HG02642 (cell line): ENCODE data around the gene CSAG3.
"Not testable (repeated sequence)": the region's sequence is repeated elsewhere in the genome, so short reads cannot be mapped to it uniquely, and the experiment has no call there.

Source experiments
- ATAC-seq: cut with Tn5 transposase; IDR thresholded peaks from one replicate; pipeline ENCODE4 v1.9.1; 2021; ENCODE audit warnings: mild to moderate bottlenecking; ENCODE audit not compliant: unreplicated experiment, poor library complexity

The CSAG3 gene

GRCh38 chrX:152758918-152759317, at the start of gene CSAG3:
TSS of gene CSAG3 (plus strand) at chrX:152759218.
- not testable (repeated sequence) for ATAC-seq

DNA sequence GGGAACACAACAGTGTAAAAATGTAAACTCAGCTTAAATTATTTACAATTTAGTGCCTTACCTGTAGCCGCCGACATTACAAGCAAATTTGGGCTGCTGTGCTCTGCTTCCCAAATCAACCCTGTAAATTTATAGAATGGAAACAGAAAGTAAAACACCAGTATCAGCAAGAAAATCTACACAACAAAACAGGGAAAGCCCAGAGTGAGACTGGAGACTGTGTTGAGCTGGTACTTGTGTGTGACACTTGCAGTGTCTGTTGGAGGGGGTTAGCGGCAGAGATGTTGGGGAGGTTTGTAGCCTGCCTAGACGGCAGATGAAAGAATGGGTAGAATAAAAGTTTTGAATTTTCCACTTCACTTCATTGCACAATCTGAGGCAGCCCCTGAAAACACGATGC, 45.8 kb upstream of the CSAG3 start:
- ATAC-seq = not testable (repeated sequence)

- ATAC-seq = not testable (repeated sequence)
Measured at GRCh38 chrX:152713815-152714787, 44.9 kb upstream of the CSAG3 start, which contains the start of gene MAGEA2B. TSS of gene MAGEA2B (plus strand) at chrX:152714628. CDS start at chrX:152717107, 2,479 bp downstream.

DNA sequence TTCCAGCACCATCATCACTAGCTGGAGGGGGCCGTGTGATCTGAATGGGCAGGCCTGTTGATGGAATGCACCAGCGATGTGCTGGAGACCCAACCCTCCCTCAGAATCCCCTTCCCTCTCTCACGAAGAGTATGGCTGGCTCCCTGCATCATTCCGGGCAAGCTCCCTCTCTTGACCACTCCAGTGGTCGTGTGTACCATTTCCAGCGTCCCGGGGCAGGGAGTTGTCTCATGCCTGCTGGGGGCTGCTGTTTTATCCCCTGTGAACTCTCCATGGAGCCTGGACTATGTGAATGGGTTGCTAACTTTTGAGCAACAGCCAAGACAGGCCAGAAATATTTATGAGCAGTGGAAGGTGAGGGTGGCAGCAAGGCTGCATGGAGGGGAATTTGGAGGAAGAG, 33.6 kb upstream of the CSAG3 start:
- no peak for ATAC-seq

DNA sequence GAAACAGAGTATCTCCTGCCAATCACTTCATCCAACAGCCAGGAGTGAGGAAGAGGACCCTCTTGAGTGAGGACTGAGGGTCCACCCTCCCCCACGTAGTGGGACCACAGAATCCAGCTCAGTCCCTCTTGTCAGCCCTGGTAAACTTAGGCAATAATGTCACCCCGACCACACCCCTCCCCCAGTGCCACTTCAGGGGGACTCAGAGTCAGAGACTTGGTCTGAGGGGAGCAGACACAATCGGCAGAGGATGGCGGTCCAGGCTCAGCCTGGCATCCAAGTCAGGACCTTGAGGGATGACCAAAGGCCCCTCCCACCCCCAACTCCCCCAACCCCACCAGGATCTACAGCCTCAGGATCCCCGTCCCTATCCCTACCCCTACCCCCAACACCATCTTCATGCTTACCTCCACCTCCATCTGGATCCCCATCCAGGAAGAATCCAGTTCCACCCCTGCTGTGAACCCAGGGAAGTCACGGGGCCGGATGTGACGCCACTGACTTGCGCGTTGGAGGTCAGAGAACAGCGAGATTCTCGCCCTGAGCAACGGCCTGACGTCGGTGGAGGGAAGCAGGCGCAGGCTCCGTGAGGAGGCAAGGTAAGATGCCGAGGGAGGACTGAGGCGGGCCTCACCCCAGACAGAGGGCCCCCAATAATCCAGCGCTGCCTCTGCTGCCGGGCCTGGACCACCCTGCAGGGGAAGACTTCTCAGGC, 25.6 kb upstream of the CSAG3 start, which contains the start of the genes CSAG1 and MAGEA12:
Gene CSAG1 (minus strand): TSS at position 461 of the 715 bp plus-strand sequence. CDS start 1,261 bp downstream, outside the sequence.
Gene MAGEA12 (plus strand): TSS at position 497 of the 715 bp plus-strand sequence. CDS start 2,405 bp downstream, outside the sequence.
- ATAC-seq = no peak

DNA sequence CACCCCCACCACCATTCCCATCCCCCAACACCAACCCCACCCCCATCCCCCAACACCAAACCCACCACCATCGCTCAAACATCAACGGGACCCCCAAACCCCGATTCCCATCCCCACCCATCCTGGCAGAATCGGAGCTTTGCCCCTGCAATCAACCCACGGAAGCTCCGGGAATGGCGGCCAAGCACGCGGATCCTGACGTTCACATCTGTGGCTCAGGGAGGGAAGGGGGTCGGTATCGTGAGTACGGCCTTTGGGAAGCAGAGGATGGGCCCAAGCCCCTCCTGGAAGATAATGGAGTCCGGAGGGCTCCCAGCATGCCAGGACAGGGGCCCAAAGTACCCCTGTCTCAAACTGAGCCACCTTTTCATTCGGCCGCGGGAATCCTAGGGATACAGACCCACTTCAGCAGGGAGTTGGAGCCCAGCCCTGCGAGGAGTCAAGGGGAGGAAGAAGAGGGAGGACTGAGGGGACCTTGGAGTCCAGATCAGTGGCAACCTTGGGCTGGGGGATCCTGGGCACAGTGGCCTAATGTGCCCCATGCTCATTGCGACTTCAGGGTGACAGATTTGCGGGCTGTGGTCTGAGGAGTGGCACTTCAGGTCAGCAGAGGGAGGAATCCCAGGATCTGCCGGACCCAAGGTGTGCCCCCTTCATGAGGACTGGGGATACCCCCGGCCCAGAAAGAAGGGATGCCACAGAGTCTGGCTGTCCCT, 24.7 kb upstream of the CSAG3 start:
- ATAC-seq = not testable (repeated sequence)

DNA sequence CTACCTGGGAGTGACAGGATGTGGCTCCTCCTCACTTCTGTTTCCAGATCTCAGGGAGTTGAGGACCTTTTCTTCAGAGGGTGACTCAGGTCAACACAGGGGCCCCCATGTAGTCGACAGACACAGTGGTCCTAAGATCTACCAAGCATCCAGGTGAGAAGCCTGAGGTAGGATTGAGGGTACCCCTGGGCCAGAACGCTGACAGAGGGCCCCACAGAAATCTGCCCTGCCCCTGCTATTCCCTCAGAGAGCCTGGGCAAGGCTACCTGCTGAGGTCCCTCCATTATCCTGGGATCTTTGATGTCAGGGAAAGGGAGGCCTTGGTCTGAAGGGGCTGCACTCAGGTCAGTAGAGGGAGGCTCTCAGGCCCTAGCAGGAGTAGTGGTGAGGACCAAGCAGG, 23.9 kb upstream of the CSAG3 start:
- no peak for ATAC-seq

- ATAC-seq = no peak
Measured at GRCh38 chrX:152735860-152736511, 23.0 kb upstream of the CSAG3 start.

GRCh38 chrX:152736528-152736927, 22.5 kb upstream of the CSAG3 start:
- ATAC-seq = not testable (repeated sequence)

- ATAC-seq = no peak
Measured at GRCh38 chrX:152738560-152738959, 20.5 kb upstream of the CSAG3 start.

DNA sequence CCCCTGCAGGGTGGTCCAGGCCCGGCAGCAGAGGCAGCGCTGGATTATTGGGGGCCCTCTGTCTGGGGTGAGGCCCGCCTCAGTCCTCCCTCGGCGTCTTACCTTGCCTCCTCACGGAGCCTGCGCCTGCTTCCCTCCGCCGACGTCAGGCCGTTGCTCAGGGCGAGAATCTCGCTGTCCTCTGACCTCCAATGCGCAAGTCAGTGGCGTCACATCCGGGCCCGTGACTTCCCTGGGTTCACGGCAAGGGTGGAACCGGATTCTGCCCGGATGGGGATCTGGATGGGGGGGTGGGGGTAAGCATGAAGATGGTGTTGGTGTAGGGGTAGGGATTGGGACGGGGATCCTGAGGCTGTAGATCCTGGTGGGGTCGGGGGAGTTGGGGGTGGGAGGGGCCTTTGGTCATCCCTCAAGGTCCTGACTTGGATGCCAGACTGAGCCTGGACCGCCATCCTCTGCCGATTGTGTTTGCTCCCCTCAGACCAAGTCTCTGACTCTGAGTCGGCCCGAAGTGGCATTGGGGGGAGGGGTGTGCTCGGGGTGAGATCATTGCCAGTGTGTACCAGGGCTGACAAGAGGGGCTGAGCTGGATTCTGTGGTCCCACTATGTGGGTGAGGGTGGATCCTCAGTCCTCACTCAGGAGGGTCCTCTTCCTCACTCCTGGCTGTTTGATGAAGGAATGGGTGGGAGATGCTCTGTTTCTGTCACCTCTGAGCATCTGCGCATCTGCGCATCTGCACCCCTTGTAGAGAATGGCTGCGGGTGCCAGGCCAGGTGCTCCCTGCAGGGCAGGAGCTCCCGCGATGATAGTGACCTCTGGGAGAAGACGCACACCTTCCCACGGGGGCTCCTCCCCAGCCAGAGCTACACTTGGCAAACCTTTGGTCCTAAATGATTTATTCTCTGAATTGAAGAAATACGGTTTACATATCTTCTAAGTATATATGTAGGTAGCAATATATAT, 5.0 kb upstream of the CSAG3 start, which contains the start of gene MAGEA2:
Gene MAGEA2 (minus strand): TSS at position 157 of the 965 bp plus-strand sequence. CDS start 2,479 bp downstream, outside the sequence.
- ATAC-seq = not testable (repeated sequence)

DNA sequence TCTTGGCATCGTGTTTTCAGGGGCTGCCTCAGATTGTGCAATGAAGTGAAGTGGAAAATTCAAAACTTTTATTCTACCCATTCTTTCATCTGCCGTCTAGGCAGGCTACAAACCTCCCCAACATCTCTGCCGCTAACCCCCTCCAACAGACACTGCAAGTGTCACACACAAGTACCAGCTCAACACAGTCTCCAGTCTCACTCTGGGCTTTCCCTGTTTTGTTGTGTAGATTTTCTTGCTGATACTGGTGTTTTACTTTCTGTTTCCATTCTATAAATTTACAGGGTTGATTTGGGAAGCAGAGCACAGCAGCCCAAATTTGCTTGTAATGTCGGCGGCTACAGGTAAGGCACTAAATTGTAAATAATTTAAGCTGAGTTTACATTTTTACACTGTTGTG, 4.1 kb upstream of the CSAG3 start:
- ATAC-seq = not testable (repeated sequence)

- not testable (repeated sequence) for ATAC-seq
Measured at GRCh38 chrX:152759544-152759943, 526 bp downstream of the CSAG3 start.

DNA sequence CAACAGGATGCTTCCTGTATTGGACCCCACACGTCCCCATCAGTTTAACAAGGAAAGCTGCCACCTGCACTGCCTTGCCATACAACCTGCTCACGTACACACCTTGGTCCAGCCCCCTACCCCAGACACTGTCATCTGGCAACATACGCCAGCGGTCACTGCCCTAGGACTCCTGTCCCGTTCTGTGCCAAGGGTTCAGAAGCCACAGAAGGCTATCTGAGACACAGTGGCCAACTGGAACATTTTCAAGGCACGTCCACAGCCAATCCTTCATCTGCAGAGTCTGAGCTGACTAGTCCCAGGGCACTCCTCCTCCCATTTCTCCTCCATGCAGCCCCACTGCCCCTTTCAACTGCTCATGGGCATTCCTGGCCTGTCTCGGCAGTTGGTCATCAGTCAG, 2.6 kb downstream of the CSAG3 start:
- ATAC-seq = not testable (repeated sequence)

- ATAC-seq = not testable (repeated sequence)
Measured at GRCh38 chrX:152766562-152766961, 7.5 kb downstream of the CSAG3 start.

- ATAC-seq = not testable (repeated sequence)
Measured at GRCh38 chrX:152769549-152770289, 10.7 kb downstream of the CSAG3 start, which contains the start of gene MAGEA6. TSS of gene MAGEA6 (minus strand) at chrX:152769689. CDS start at chrX:152767650, 2,039 bp downstream.

GRCh38 chrX:152787062-152787461, 28.0 kb downstream of the CSAG3 start:
- peak; percentile 89 for ATAC-seq
